Amygdala (tissue), 56 donors: Measurements from ENCODE around the gene ERMP1.
A peak's percentile ranks its signal among the peaks of the same experiment; 100 is the strongest.

Source experiments
- DNase-seq, 56 donors: peaks; one replicate each; lab custom pipeline; 2025; lab: John Stamatoyannopoulos, UW

Gene ERMP1

DNA sequence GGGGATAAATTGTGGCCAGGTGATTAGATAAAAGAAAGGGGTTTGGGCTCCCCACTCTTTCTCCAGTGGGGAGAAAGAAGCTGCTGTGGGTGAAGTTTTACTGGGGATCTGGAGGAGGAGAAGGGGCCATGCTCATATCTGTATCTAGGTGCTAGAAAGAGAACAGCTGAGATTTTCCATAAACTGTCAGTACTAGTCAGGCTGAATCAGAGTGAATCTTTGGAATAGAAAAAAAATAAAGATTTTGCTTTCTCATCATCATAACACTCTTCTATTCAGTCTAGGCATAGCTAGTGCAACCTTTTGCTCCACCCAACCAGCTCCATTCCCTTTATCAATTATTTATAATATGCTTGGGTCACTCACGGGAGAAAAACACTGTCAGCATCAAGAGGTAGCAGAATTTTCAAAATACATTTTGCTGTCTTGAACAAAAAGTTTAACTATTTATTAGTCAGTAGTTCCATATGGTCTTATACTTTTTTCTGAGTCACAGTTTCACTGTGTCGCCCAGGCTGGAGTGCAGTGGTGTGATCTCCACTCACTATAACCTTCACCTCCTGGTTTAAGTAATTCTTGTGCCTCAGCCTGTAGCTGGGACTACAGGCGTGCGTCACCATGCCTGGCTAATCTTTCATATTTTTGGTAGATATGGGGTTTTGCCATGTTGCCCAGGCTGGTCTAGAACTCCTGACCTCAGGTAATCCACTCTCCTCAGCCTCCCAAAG is 21.3 kb upstream of the ERMP1 start:
- no peak for DNase-seq

DNA sequence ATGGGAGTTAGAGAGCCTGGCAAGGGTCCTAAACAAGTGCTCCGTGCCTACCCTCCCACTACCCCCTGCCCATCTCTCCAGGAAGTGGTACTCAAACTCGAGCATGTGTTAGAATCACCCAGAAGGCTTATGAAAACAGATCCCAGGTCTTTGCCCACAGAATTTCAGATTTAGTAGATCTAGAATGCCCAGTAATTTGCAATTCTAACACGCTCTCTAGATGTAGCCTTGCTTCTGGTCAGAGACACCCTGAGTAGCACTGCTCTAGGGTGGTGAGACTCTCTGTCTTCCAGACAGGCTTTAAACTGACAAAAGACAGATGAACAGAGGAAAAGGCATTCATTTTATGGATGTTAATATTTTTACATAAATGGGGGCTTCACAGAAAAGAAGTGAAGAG is 20.7 kb upstream of the ERMP1 start:
- DNase-seq, result no peak

DNA sequence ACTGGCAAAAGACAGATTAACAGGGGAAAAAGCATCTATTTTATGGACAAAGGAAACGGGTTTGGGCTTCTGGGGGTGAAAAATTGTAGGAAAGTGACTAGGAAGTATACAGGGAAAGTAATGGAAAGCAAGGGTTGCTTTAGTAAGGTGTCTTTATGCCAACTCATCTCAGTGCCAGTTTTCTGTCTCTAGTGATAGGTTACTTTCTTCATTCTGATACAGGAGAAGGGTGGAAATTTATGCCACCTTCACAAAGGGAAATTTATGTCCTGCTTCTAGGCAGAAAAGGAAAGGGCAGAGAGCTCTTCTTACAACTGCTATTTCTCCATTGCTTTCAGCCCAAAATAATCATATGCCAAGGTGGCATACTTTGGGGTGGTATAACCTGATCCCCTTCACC is 20.1 kb upstream of the ERMP1 start:
- no peak for DNase-seq

DNA sequence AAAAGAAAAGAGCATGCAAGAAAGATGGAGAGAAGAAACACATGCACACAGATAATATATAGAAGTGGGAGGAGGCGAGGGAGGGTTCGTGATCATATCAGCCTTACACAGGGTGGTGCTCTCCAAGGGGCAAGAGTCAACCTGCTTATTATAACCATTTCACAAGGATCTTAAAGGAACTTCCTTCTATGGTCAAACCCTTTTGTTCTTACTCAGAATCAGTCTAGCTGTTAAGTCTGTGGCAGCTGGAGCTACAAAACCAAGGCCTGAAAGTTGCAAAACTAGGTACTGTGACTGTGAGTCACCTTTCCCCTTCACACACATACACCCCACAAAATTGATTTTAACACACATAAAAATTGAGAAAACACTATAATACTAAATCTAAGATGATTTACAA is 18.5 kb upstream of the ERMP1 start:
- no peak for DNase-seq

DNA sequence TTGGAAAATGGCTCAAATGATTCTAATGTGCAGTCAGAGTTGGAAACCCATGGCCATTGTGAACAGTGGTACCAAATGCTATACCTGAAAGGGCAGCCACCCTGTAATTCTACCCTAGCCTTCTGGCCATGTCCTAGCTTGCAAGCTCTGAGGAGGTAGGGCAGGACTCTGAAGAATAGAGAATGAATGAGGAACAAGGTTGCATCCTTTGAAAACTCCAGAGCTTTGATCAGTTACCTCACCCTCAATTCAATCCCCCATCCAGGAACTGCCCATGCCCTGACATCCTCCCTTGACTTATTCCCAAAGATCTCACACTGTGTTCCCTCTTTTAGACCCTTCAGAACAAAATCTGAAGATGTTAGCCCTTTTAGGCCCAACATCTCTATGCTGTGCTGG is 17.8 kb upstream of the ERMP1 start:
- no peak for DNase-seq

DNA sequence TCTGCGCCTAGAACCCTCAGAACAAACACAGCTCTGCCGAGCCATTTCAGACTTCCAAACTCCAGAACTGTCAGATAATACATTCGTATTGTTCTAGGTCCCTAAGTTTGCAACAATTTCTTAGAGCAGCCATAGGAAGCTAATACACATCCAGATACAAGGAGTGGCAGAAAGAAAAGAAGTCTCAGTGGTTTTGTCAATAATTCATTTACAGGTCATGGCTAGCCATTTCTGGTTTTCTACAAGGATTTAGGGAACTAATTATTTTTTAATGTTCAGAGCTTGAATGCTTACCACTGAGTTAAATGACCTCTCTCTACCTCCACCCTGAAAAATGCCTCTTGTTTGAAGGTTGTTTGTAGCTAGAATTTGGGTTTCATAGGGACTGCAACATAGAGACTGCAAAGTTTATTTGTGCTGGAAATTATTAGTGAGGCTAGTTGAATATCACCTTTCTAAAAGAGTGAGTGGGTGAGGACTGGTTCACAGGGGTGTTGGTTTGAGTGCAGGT is 15.5 kb upstream of the ERMP1 start:
- DNase-seq, result no peak

DNA sequence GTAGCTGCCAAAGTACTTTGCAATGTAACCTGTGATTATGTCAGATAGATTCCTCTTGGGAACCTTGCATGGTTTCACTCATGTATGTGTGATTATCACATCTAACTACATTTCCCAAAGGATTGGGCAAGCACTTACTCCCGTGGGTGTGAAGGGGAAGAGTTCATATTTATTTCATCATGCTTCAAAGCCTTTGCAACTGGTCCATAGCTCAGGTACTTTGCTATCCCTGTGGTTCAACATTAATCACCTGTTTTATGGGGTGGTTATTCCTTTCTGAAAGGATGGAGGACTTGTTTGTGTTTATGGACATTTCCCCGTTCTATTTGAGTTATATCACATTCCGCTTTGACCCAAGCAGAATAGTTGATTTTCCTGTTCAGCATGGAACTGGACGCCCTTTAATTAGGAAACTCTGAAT is 13.6 kb upstream of the ERMP1 start:
- no peak for DNase-seq

DNA sequence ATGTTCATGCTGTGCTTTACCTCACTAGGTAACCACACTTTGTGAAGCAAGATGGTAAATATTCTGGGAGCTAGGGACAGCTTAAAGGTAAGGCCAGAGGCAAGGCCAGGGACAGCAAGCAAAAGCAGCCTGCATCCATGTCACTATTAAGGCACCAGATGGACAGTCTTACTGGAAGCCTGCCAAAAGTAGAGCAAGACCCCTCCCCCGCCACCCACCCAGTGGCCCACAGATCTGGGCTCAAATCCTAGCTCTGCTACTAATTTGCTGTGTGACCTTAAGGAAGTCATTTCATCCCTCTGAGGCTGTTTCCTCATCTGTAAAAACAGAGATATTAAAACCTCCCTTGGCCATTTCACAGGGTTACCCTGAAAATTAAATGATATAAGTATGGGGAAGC is 13.2 kb upstream of the ERMP1 start:
- DNase-seq, result no peak

DNA sequence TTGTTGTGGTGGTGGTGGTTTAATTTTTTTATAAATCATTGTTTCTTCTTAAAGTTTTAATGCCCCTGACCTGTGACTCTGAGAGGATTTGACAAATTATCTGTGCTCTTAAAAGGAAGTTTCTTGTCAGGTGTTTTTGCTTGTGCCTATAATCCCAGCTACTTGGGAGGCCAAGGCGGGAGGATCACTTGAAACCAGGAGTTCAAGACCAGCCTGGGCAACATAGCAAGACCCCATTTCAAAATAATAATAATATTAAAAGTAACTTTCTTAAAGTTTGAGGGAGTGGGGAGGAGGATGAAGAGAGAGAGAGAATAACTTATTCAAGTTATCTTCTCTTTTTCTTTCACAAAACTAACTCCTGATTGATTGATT is 12.2 kb upstream of the ERMP1 start:
- no peak for DNase-seq

DNA sequence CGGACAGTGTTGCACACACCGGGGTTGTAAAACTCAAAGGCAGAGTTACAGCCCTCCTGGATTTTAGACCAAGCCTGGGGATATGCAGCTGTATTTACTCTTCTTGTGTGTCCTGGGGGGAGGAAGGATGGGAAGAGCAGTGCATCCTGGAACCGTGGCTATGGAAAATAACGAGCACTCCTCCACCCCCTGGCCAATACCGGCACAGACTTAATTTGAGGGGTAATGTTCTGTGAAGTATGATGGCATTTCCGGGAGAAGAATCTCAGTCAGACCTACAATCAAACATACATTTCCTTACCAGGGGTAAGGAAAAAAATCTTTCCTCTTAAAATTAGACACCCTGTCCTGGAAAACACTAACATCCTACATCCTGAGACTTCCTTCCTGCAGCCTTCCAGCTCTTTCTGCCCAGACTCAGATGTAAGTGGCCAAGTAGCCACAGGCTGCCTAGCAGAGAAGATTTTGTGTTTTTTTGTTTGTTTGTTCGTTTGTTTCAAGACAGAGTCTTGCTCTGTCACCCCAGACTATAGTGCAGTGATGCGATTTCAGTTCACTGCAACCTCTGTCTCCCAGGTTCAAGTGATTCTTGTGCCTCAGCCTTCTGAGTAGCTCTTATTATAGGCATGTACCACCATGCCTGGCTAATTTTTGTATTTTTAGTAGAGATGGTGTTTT is 11.0 kb upstream of the ERMP1 start:
- no peak for DNase-seq

DNA sequence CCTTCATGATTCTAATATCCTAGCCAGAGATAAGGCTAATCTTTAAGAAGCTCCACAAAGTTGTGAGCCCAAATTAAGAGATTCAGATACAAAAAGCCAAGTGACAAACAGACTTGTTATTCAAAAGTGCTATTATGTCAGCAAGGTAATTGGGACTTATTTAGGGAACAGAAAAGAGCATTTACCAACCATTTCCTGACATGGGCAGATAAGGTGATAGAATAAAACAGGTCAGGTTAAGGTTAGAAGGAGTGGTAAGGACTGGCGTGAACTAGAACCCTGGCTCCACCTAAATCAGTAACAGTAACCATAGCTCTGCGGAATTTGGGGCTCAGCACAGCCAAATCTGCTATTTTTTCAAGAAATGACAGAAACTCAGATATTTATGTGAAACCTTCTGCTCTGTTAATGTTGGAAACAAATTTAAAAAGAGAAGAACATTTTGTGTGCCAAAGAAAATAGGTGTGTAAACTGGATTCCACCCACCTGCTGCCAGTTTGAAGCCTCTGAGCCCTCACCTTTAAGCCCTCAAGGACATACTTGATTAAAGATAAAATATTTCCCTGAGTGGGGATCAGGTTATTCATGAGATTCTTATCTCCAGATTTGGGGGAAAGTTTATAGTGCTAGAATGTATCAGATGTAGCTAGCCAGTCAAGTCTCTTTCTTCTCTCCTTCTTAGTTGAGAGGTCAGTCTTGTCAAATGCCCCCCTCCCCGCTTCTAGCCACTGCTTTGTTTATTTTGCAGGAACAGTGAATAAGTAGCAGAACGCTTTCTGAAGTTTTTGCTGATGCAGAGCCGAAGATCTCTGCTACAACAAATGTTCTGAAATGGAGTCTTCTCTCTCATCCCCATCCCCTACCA is 10.2 kb upstream of the ERMP1 start:
- DNase-seq, result no peak

DNA sequence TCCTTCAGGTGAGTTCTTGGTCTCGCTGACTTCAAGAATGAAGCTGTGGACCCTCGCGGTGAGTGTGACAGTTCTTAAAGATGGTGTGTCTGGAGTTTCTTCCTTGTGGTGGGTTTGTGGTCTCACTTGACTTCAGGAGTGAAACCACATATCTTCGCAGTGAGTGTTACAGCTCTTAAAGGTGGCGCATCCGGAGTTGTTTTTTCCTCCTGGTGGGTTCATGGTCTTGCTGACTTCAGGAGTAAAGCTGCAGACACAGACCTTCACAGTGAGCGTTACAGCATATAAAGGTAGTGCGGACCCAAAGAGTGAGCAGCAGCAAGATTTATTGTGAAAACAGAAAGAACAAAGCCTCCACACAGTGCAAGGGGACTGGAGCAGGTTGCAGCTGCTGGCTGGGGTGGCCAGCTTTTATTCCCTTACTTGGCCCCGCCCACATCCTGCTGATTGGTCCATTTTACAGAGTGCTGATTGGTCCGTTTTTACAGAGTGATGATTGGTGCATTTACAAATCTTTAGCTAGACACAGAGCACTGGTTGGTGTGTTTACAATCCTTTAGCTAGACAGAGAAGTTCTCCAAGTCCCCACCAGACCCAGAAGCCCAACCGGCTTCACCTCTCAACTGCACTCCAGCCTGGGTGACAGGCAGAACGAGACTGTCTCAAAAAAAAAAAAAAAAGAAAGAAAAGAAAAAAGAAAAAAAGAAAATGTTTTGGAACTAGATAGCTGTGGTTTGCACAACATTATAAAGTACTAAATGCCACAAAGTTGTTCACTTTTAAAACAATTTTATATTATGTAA is 9.1 kb upstream of the ERMP1 start:
- no peak for DNase-seq

DNA sequence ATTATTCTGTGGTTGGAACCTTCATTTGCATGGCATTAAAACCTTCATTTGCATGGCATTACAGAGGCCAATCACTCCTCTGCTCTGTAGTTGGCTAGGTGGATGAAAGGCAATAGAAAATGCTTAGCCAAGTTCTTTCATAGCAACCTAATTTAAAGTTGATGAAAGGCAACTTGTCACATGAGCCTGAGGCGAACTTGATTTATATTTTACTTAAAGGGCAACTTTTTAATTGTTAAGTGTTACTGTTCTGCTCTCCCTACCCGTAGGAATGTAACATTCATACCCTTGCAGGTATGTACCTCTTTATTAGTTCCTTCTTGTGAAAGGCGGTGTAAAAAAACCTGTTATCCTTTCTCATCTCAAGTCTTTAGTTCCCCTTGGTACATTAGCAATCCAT is 7.9 kb upstream of the ERMP1 start:
- no peak for DNase-seq

DNA sequence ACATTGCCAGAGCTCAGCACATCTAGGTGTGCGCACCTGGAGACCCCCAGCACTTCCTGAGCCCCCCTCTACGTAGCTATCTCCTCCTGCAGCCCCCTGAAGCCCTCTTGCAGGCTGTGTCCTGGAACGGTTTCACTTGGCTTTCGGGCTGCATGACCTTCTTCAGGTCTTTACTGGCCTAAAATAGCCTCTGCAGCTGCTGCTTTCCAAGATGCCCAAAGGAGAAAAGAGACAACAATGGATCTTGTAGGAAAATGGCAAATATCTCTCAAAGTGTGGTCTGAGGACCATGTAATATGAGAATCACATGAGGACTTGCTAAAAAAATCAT is 6.6 kb upstream of the ERMP1 start:
- no peak for DNase-seq

DNA sequence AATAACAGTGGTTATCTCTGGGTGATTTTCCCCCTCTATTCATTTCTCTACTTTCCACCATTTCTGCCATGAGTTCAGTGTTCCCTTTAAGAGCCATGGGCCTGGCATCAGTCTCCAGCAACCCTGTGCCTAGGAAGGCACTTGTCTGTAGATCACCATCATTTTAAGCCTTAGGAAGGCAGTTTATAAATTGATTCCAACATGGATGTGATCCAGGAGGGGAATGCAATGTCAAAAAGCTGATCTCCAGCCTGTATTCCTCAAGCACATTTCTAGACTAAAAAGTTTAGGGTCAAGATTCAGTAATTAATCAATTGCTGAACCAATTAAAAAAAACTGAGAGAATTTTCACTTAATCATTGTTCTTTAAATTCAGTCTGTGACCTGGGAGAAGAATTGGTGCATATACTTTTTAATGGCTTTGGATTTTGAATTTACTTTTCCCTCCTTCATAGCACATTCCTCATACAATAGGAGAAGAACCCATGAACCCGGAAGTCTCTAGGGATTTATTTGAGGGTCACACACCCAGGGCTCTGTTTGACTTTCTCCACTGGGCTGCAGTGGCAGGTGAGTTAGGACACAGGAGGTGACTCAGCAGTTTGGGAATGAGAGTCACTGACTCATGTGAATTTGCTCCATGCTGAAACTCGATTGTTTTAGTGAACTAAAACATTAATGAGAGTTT is 6.1 kb upstream of the ERMP1 start:
- DNase-seq, result no peak

DNA sequence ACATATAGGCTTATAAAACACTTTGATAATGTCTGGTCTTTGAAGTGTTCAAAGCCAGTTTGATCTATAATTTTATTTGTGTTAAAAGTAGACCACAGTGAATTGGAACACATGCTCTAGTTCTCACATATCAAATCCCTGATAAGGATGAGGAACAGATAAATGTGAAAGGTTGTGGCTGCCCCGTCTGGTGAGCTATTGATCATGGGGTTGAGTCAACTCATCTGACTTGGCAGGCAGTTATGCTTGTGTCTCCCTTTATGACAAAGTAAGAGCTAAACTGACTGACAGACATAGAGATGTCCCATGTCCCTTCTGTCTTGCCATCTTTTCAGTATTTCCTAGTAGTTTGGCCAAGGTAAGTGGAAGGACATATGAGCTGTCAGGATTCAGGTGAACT is 2.9 kb upstream of the ERMP1 start:
- DNase-seq, result no peak

DNA sequence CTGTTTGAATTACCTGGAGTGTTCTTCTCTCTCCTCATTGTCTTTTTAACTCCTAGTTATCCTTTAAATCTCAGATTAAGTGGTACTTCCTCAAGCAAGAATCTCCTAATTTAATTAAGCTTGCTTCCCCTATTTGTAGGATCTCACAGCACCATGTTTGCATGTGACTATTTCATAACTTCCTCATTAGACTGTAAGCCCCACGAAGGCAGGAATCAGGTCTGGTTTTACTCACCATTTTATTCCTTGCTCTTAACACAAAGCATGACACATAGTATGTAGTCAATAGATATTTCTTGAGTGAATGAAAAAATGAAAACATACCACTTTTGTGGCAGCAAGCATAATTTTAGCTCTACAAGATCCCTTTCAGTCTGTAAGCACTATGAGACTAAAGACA is 1.3 kb upstream of the ERMP1 start:
- no peak for DNase-seq

DNA sequence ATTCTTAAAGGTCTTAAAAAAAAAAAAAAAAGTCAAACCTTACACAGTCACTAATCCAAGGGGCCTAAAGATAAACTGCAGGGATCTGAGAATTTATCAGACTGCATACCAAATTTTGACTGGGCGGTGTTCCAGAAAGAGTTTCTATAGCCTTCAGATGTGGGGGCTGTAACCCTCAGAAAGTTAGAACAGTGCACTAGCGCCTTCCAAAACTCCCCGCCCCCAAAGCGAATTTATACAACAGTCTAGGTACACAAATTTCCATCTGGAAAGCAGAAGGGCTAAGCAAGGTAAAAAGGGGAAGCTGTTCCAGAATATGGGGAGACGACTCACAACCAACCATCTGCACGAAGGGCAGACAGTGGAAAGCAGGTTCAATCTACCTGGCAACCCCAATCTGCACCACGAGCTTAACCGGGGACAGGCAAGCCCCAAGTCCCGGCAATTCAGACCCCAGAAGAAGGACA is 813 bp downstream of the ERMP1 start:
- DNase-seq, result peak in 4 of 56 donors; percentile 10 to 40 (median 28)

DNA sequence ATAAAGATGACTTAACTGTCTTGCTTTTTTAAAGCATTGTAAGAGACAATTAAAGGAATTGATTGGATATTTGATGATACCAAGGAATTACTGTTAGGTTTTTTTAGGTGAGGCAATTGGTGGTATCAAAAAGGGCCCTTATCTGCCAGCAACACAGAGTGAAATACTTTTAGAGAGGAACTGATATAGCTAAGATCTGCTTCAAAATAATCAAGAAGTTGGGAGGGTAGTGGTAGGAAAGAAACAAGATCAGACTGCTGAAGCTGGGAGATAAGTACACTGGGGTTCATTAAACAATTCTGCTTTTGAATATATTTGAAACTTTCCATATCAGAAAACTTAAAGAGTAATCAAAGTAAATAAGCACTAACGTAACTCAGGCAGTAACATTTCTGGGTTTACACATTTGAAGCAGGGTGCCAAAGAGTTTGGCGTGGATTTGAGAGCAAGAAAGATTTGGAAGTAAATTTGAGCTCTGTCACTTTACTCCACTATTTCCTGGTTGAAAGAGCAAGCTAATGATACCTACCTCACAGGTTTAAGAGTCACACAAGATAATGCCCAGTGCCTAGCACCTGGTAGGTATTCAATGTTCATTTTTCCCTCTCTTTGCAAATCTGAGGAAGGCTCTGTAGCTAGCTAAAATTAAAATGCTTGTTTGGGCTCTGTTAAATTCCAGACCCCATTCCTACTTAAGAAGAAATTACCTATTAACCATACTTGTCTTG is 6.9 kb downstream of the ERMP1 start:
- DNase-seq, result no peak
